ENCODE results near the gene MACROD2.

Gene MACROD2

DNA sequence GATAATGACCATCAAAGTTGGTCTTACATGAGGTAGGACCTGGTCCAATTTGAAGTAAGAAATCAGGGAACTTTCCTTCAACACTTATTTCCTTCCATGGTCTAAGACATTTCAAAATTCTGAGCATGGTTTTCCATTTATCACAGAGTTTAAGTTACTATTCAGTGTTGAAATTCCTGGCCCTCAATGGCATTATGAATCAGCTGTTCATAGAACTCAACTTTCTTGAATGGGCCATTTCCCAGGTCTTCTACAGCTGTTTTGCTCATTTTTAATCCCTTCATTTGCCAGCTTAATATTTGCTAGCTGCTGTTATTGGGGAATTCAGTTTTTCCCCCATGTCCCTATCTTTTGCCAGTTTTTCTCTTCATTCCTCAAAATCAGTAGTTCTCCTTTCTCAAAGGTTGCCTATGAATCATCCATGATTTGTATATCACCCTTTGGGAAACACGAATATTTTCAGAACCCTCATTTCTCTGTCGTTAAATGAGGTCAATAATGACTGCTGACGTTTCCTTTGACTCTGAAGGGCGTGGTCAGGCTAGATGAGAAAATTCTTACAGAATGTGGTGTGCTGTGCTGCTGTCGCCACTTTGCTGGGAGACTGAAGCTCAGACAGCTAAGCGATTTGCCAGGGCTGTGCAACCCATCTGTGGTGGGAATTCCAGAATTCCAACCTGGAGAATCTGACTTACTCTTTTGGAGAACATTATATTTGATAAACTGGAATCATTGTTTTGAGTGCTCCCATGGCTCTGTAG is 558.6 kb downstream of the MACROD2 start:
- no peak for FAIRE-seq

DNA sequence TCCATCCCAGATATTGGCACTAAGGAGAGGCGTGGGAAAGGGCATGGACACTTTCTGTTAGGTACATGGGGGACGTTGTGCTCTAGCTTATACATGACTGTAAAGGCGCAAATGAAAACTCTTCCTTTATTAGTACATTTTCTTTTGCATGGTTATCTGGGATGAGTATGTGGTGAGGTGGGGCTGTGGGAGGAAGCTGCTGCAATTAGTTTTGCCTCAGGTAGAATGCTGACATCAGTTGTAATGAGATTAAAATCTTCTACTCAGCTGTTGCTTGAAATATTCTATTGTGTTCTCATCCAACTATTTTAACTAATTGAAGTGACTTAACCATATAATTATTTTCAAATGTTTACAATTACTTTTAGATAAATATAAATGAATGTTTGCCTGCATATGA is 560.4 kb downstream of the MACROD2 start:
- no peak for FAIRE-seq

DNA sequence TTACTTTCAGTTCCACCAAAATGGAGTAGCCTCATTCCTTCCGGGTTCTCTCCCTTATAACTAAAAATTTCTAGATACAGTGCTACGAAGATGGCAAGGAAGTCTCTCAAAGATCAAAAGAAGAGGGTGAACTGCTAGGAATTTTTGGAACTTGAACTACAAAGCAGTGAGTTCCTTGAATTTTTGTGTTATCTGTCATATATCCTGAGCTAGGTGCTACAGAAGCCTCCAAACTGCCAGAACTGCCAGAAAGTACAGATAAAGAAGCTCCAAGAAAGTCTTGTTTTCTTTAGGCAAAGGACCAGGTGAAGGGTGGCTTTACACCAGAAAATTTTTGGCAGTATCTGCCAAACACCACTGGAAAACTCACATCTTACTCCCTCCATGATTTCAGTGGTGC is 560.9 kb downstream of the MACROD2 start:
- FAIRE-seq, result no peak

DNA sequence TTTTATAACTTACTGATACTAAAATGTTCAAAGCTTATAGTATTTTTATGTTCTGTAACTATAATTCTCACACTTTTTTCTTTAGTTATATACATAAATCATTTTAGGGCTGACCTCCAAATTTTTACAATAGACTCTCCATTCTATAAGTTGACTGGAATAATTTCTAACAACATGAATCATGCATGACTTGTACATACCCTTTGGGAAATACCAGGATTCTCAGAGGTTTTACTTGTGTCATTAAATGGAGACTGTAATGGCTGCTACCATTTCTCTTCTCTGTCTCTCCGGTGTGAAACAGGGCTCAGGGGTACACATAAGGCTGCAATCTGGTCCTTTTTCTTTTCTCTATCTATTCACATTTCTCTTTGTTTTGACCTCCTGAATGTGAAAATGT is 564.3 kb downstream of the MACROD2 start:
- FAIRE-seq, result no peak

DNA sequence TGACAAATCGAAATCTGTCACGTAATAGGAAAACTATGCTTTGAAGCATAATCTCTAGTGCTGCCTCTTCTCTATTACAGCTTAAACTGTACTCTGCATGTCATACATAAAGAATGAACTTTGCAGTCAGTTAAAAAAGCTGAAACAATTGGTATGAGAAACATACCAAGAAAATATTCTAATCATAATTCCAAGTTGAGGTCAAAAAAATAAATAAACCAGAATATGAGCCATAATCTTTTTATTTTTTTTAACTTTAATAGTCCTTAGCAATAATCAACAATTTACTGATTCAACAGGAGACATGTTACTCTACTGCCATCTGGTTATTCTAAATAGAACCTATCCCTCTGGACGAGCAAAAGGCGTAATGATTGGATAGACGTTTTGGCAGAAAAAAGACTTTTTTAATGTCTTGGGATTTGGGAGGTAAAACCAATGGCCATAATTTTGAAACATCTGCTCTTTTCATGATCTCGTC is 566.5 kb downstream of the MACROD2 start:
- no peak for FAIRE-seq

DNA sequence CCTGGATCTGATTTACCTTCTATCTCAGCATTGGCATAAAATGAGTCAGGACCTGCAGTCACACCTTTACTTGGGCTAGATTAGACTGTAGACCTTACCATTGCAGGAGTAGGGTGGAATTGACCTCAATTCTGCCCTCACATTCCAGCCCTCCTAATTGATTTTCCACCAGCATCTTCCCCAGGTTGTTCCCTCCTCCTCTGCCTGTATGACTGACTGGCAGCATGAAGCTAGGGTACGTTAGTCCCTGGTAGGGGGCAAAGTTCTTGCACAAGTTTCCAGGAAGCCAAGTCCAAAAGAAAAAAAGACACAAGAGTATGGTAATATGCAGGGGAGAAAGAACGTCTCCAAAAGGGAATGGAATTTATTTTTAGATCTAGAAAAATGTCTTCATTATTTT is 567.7 kb downstream of the MACROD2 start:
- no peak for FAIRE-seq

DNA sequence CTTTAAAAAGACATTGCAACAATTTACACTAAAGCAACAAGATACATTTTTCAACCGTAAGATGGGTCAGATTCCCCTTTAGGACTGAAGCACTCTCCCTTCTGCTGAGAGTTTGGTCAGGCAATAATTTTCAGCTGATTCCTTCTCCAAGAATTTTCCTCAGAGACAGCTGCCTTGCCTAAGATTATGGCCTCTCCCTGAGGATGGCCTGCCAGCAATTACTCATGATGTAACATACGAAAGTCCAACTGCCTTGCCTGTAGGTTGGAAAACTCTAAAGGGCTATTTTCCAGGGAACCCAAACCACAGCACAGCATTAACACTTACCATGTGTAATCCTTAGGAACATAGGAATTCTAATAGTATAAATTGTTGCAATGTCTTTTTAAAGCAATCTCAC is 571.2 kb downstream of the MACROD2 start:
- no peak for FAIRE-seq

DNA sequence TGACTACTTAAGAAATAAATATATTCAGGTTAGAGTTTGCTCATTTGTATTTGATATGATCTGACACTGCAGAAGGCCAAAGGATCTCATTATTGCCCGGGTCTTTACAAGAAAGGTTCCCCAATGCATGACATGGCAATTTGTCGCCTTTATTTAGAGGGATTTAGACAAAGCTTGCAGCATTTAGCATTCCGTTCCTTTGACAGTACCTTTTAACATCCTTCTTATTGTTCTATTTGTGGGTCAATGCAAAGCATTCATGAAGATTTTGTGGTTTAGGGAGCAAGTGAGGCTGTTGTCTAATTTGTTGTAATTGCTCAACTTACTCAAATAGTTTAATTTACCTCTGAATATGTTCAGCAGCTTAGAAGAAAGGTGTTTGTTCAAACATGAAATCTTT is 572.9 kb downstream of the MACROD2 start:
- FAIRE-seq, result no peak

DNA sequence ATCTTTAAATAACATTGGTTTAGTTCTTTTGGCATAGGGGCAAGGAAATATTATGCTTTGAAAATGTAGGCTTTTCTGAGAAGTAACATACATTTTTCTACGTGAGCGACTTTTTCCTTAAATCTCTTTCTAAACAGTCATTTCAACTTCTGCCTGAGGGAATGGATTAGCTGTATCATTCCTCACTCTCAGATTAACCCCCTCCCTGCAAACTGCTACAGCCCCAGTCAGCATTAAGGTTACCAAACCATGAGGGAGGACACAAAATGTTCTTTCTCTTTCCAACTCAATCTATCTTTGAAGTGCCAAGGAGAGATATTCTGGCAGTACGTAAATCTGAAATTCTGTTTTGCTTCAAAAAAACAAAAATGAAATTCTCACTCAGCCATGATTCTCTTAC is 573.4 kb downstream of the MACROD2 start:
- FAIRE-seq, result no peak

DNA sequence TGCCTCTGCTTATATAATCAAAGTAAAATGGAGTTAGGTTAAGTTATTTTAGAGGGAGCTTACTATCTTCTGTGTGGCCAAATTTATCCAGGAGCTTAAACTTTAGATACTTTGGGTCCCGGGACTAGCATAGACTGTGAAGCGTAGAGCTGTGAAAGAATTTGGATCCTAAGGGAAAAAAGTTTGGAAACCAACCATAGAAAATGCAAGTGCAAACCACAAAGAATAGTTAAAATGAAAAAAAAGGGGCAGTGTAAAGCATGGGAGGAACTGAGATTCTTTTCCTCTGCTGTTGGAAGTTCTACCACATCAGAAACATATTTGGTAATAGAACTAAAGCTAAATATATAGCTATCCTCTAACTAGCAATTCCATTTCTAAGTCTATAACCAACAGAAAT is 574.3 kb downstream of the MACROD2 start:
- no peak for FAIRE-seq

DNA sequence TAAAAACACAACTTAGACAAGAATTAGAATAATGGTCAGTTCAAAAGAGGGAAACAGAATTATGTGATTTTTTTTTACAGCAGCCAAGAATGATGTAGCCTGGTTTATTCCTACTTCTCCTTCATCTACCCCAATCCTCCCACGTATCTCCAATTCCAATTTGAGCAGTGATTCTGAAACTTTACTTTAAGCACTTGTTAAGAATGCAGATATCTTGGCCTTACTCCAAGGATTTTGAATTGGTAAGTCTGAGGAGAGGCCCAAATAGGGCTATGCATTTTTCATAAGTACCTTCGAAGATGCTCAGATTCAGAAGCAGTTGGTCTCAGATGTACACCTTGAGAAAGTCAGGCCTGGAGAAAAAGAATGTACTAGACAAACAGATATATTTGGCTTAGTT is 575.5 kb downstream of the MACROD2 start:
- no peak for FAIRE-seq

DNA sequence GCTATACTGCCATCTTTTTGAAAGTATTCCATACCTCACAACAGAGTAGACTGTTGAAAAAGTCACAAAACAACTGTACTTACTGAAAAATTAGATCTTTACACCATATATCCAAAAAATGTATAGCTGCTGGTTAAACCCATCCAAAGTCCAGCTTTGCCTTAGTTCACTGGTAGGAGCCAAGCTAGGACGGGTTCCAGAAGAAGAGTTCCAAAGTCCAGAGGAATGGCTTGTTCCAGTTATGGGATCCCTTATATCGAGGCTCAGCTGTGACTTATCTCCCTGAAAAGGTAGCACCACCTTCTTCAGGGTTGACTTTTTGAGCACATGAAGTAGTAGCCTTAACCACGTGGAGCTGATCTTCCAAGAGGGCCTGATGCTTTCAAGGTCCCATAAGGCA is 578.4 kb downstream of the MACROD2 start:
- FAIRE-seq, result no peak

DNA sequence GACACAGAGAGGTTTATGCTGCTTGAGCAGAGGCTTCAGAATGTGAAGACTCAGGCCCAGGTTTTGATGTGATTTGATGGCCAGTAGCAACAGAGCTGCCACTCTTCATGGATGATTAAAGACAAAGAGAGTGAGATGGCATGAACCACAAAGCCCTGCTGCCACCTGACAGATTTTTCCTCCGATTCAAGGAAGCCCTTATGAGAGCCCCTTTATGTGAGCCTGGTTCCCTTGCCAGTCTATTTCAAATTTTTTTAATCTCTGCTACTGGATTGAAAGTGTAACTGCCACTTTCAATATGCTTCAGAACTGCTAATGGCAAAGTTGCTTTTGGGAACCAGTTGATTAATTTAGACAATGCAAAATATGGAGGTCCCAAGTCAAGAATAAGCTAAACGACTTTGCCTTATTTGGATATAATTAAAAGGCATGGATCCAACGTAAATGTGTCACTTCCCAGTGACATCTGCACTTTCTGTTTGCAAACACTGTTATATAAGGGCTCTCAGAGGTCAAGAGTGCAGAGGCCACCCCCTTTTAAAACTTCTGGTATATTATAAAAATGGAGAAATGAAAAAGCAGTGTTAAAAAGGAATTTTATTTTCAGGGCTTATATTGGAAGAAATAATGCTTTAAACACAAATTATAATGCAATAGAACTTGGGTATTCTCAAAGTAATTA is 581.0 kb downstream of the MACROD2 start:
- no peak for FAIRE-seq

DNA sequence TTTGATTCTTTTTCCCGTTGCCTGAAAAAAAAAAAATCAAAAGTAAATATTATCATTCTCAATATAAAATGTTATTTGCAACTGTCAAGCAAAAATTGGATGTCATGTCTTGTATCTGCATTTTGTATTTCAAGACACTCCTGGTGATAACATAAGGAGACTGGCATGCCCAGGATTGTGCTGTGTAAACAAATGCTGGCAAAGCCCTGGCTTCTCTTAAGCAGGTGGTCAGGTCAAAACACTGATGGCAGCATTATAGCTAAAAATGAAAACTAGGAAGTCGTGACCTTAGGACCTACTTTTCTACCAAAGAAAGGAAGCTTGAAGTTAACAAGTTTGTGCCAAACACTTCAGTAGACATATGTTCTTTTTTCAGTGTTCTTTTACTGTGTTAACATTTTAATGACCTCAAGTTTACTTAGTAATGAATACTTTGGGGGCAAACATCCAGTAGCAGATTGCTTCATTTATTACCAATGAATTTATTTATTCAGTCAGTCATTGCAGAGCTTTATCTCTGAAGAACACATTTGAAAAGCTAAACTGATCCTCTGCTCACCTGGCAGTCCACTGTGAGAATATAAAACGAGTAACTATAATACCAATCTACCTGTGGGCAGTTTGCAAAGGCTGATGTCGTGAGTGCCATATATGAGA is 585.2 kb downstream of the MACROD2 start:
- no peak for FAIRE-seq

DNA sequence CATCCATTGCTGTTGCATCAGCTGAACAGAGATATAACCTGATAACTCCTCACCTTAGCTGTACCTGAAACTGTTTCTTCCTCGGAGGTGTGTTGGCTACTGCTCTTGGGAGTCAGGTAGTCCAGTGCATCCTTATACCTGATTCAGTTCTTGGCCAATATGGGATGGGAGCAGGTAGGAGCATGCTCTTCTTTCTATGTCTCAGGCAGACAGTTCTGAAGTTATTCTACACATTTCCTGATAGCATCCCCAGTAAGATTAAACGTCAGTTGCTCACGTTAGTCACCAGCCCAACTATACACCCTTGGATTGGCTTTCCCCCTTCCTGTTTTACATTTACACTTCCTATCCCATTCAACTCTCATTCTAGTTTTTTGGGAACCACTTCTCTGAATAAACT is 586.4 kb downstream of the MACROD2 start:
- no peak for FAIRE-seq

DNA sequence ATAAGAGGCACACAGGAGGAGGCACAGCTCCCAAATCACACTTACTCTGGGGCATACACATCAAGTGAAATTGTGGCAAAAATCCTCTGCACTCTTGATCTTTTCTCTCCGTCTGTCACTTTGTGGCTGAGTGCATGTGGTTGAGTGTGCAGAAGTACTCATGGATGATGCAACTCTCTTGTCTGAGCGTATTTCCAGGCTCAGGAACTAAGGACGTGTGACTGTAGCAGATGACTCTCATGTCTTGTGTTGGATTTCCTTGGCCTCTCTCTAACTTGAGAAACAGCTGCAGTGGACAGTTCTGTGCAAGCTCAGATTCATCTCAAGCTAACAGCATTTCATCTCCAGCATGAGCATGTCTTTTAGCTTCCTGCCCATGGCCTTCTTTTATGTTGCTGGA is 587.5 kb downstream of the MACROD2 start:
- no peak for FAIRE-seq

DNA sequence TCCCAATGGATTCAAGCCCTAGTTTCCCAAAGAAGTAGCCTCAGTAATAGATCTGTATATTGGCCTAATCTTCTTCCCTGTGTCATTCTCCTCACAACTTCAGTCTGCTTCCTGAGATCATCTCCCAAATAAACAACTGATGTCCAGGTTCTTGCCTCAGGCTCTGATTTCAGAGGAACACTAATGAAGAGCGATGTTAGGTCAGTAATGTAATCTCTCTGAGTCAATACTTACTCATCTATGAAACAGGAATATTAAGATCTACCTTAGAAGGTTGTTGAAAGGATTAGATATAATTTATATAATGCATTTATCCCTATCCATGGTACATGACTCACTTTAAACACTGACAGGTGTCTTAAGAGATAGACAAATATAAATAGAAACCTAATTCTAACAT is 588.1 kb downstream of the MACROD2 start:
- no peak for FAIRE-seq

DNA sequence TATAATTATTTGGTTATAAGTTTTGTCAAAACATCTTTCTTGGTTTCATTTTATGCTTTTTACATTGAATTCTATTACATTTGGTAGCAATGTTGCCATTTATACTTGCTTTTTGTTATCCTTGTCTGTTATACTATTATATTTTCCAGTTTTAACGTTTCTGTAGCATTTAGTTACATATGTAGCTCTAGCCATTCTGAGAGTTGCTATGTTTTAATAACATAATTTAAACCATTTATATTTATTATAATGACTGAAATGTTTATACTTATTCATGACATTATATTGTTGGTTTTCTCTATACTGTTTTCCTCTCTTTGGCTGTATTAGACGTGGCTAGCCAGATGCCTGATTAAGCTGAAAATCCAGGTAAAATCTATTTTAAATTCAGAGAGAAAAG is 594.1 kb downstream of the MACROD2 start:
- no peak for FAIRE-seq

DNA sequence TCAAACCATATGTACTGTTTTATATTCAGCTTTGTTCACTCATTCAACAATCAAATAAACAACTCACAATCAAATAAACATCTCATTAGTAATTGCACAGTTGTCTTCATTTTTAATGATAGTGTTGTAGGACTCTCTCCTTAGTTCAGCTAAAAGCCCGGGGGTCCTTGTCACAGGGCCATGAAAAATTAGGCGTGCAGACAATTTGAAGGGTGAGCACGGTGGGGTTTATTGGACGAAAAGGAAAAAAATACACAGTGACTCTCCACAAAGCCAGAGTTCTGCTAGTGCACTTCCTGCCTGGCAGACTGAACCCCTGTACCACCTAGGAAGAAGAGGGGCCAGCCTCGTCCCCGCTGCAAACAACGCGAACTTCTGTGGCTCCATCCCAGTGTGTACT is 599.7 kb downstream of the MACROD2 start:
- FAIRE-seq, result no peak

DNA sequence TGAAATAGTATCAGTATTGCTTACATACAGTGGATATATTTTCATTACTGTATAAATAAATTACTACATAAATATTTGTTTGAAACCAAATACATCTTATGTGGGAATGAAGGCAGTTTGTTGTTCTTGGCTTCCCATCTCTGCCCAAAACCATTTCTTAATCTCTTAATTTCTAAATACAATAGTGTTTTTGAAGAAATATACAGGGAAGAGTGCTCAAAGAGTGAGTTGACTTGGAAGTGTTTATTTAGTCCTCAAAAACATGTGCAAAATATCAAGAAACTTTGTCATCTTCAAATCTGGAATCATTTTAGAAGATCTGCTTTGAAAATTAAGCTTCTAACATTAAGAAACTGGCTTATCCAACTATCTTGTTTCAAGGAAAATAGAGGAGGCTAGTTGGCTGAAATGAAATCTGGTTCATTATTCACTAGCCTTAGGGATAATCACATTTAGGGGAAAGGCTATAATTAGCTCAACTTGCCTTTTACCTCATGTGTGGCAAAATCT is 601.9 kb downstream of the MACROD2 start:
- FAIRE-seq, result no peak

DNA sequence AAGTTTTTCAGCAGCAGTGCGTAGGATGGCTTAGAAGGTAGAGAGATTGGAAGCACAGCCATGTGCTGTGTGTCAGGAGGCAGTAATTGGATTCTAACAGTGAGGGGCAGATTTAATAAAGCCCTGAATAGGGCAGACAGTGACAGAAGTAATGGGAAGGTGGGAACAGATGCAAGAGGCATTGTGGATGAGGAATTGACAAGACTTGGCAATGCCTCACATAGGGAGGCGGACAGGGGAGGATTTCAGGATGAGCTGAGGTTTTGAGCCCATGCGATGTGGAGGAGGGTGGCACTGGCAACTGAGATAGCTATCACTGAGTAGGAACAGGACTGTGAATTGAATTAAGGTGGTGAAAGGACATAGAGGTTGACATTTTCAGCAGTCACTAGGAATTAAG is 604.3 kb downstream of the MACROD2 start:
- FAIRE-seq, result no peak

DNA sequence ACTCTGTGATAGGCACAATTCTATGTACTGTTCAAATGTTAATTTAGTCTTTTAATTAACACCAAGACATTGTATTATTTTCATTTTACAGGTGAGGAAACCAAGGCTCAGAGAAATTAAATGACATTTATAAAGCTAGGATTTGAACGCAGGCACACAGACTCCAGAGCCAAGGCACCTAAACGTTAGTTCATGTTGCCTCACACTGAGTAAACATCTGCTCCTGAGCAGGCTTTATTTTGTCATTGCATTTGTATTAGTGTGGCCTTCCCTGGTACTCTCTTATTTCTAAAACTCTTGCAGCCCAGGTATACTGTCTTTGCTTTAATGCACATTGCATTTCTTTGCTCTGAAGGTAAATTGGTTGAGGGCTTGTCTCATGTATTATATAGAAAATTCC is 605.2 kb downstream of the MACROD2 start:
- no peak for FAIRE-seq

DNA sequence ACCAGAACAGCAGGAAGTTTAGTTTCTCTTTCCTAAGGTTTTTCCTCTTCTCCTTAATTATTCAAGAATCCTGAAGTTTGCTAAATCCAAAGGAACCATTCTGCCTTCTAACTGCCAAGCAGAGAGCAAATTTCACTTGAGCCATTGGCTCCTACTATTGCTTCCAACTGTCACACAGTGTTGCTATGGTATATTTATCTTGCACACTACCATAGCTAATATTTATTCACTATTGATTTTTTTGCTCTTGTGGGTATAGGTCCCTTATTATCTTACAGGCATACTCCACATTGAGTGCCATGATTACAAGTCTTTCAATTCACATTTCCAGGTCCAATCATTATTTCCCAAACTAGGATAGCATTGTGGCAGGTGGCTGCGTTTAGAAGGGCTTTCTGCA is 608.8 kb downstream of the MACROD2 start:
- no peak for FAIRE-seq

Measured in G401.6 (cell line).